SK-N-SH (cell line): Measurements from ENCODE around the gene ST6GALNAC3. TPM values are rescaled to one million over a fixed set of nuclear protein-coding genes. Genes with fewer than 3 reads are reported as not detected.

Source experiments
- CTCF ChIA-PET: fragments of 300-600, 350-600 bp; formaldehyde crosslinking; extraction: SDS; loops from one replicate; lab custom pipeline; 2021; lab: Yijun Ruan, JAX
- POLR2A ChIA-PET: fragments of 350-600 bp; sonication (Branson Sonifier 250); formaldehyde crosslinking; extraction: SDS; loops from one replicate; lab custom pipeline; 2020; ENCODE audit warnings: antibody characterized with exemption, inconsistent platforms; lab: Yijun Ruan, JAX
- DNase-seq: peaks from one replicate; pipeline ENCODE4 v3.0.0; 2012
- H2AFZ ChIP-seq: fragments of 200-600 bp; sonication (generic); 2 replicates; pipeline ENCODE4 v1.8.1; 2016; ENCODE audit warnings: antibody characterized with exemption, mild to moderate bottlenecking, low read depth
- H3F3A ChIP-seq: fragments of 200-600 bp; sonication (generic); replicated peaks from 2 replicates; pipeline ENCODE3; 2016; ENCODE audit warnings: antibody characterized with exemption, mild to moderate bottlenecking; ENCODE audit not compliant: insufficient read depth
- H3K27ac ChIP-seq, 2 experiments: fragments of 200-500 bp in 1 of 2; fragments of 200-600 bp in 1 of 2; sonication (Bioruptor generic) in 1 of 2; sonication (generic), shearing (Covaris generic) in 1 of 2; 2 replicates each; pipeline versions ENCODE4 v1.5.1 to v1.6.1; 2014 to 2016; ENCODE audit warnings: low read depth in 2 of 2, inconsistent platforms in 1 of 2, low read length in 1 of 2, mild to moderate bottlenecking in 1 of 2, mixed read lengths in 1 of 2
- H3K27me3 ChIP-seq: fragments of 200-600 bp; sonication (generic), shearing (Covaris generic); 2 replicates; pipeline ENCODE4 v1.6.1; 2016; ENCODE audit warnings: mixed run types; ENCODE audit not compliant: insufficient read depth
- H3K36me3 ChIP-seq, 2 experiments: fragments of 200-500 bp in 1 of 2; fragments of 200-600 bp in 1 of 2; sonication (Bioruptor generic) in 1 of 2; sonication (generic) in 1 of 2; replicated peaks in 1 of 2; 2 replicates each; pipeline versions ENCODE3 to v1.5.1; 2014 to 2016; ENCODE audit warnings: low read length in 1 of 2, mild to moderate bottlenecking in 1 of 2; ENCODE audit not compliant: insufficient read depth in 2 of 2, control insufficient read depth in 1 of 2
- H3K4me1 ChIP-seq, 2 experiments: fragments of 200-500 bp in 1 of 2; fragments of 200-600 bp in 1 of 2; sonication (Bioruptor generic) in 1 of 2; sonication (generic), shearing (Covaris generic) in 1 of 2; 2 replicates each; pipeline versions ENCODE4 v1.5.1 to v1.6.1; 2014 to 2016; ENCODE audit warnings: low read depth in 1 of 2, low read length in 1 of 2, mixed run types in 1 of 2; ENCODE audit not compliant: insufficient read depth in 2 of 2, control insufficient read depth in 1 of 2
- H3K4me2 ChIP-seq: fragments of 200-600 bp; sonication (generic), shearing (Covaris generic); 2 replicates; pipeline ENCODE4 v1.6.1; 2017; ENCODE audit warnings: mixed run types
- H3K4me3 ChIP-seq, 2 experiments: fragments of 200-500 bp in 1 of 2; fragments of 200-600 bp in 1 of 2; sonication (Bioruptor generic) in 1 of 2; sonication (generic), shearing (Covaris generic) in 1 of 2; 2 replicates each; pipeline versions ENCODE4 v1.5.1 to v1.8.1; 2014 to 2016; ENCODE audit warnings: low read depth in 2 of 2, inconsistent platforms in 1 of 2, low read length in 1 of 2, mild to moderate bottlenecking in 1 of 2, mixed read lengths in 1 of 2, moderate library complexity in 1 of 2
- H3K79me2 ChIP-seq: fragments of 200-600 bp; sonication (generic); 2 replicates; pipeline ENCODE4 v1.8.1; 2017; ENCODE audit warnings: mild to moderate bottlenecking; ENCODE audit not compliant: insufficient read depth
- H3K9ac ChIP-seq: fragments of 200-600 bp; sonication (generic); 2 replicates; pipeline ENCODE4 v1.6.1; 2017; ENCODE audit warnings: mixed run types
- H3K9me2 ChIP-seq: fragments of 200-600 bp; sonication (generic); 2 replicates; pipeline ENCODE4 v1.6.1; 2017; ENCODE audit warnings: mixed run types
- H3K9me3 ChIP-seq: fragments of 200-600 bp; sonication (generic); 2 replicates; pipeline ENCODE4 v1.6.1; 2017; ENCODE audit warnings: mixed run types, mild to moderate bottlenecking, moderate library complexity
- H4K20me1 ChIP-seq: fragments of 200-600 bp; sonication (generic); 2 replicates; pipeline ENCODE4 v1.6.1; 2017; ENCODE audit warnings: mild to moderate bottlenecking, mixed run types; ENCODE audit not compliant: insufficient read depth
- CHD2 ChIP-seq: fragments of 150-350 bp; IDR thresholded peaks from 2 replicates; pipeline ENCODE4 v1.6.1; 2018; ENCODE audit warnings: low read length; ENCODE audit not compliant: partially characterized antibody
- CTCF ChIP-seq: fragments of 200-600 bp; sonication (generic); IDR thresholded peaks from 2 replicates; pipeline ENCODE4 v1.6.1; 2017; ENCODE audit warnings: antibody characterized with exemption, mild to moderate bottlenecking, moderate library complexity
- EP300 ChIP-seq, 2 experiments: IDR thresholded peaks; 2 replicates each; pipeline versions ENCODE4 v1.4.0 to v1.6.1; 2012; ENCODE audit warnings: borderline replicate concordance in 1 of 2, low read depth in 1 of 2, low read length in 1 of 2
- EZH2phosphoT487 ChIP-seq: fragments of 200-600 bp; sonication (generic); IDR thresholded peaks from 2 replicates; pipeline ENCODE4 v1.6.1; 2017; ENCODE audit warnings: low read depth, mixed run types, mild to moderate bottlenecking, antibody characterized with exemption, moderate library complexity, borderline replicate concordance
- FOSL2 ChIP-seq: IDR thresholded peaks from 2 replicates; pipeline ENCODE4 v1.4.0; 2012; ENCODE audit warnings: low read depth, mild to moderate bottlenecking, moderate library complexity, borderline replicate concordance
- JUND ChIP-seq: IDR thresholded peaks from 2 replicates; pipeline ENCODE4 v1.4.0; 2012
- MAX ChIP-seq: IDR thresholded peaks from 2 replicates; pipeline ENCODE4 v1.4.0; 2012; ENCODE audit warnings: low read depth
- MEF2A ChIP-seq: IDR thresholded peaks from 2 replicates; pipeline ENCODE4 v1.4.0; 2012; ENCODE audit warnings: low read depth, borderline replicate concordance
- MXI1 ChIP-seq: IDR thresholded peaks from 2 replicates; pipeline ENCODE4 v1.6.1; 2012; ENCODE audit warnings: mild to moderate bottlenecking, low read depth, low read length, improper control_type of control experiment
- NFIC ChIP-seq: IDR thresholded peaks from 2 replicates; pipeline ENCODE4 v1.4.0; 2012; ENCODE audit warnings: borderline replicate concordance
- NRF1 ChIP-seq: IDR thresholded peaks from 2 replicates; pipeline ENCODE4 v1.6.1; 2012; ENCODE audit warnings: low read depth, mild to moderate bottlenecking, low read length
- PBX3 ChIP-seq: IDR thresholded peaks from 2 replicates; pipeline ENCODE4; 2012
- POLR2AphosphoS5 ChIP-seq: IDR thresholded peaks from 2 replicates; pipeline ENCODE4 v1.6.1; 2012; ENCODE audit warnings: low read depth, low read length
- RAD21 ChIP-seq: IDR thresholded peaks from 2 replicates; pipeline ENCODE4 v1.6.1; 2012; ENCODE audit warnings: mild to moderate bottlenecking, low read length
- TAF1 ChIP-seq: IDR thresholded peaks from 2 replicates; pipeline ENCODE4 v1.6.1; 2012; ENCODE audit warnings: low read depth, mild to moderate bottlenecking, low read length, moderate library complexity, borderline replicate concordance
- TCF12 ChIP-seq: IDR thresholded peaks from 2 replicates; pipeline ENCODE4 v1.4.0; 2012
- TEAD4 ChIP-seq: IDR thresholded peaks from 2 replicates; pipeline ENCODE4 v1.4.0; 2012; ENCODE audit warnings: mild to moderate bottlenecking, borderline replicate concordance; ENCODE audit not compliant: insufficient read depth
- USF1 ChIP-seq: IDR thresholded peaks from 2 replicates; pipeline ENCODE4 v1.4.0; 2012; ENCODE audit warnings: low read depth, borderline replicate concordance
- USF2 ChIP-seq: fragments of 150-350 bp; IDR thresholded peaks from 2 replicates; pipeline ENCODE4 v1.6.1; 2017; ENCODE audit warnings: antibody characterized with exemption, low read length, low read depth, borderline replicate concordance
- WGBS: methylation state at CpG from one replicate; pipeline ENCODE4 v1.1.6; 2017; ENCODE audit warnings: low lambda C conversion rate; 5-methylcytosine and 5-hydroxymethylcytosine counted together
- polyA plus RNA-seq, 3 experiments: library from polyadenylated mRNA; depleted of rRNA; stranded (reverse); fragments of >200 nt; gene quantifications; 2 replicates each; pipeline ENCODE4 v1.2.3, GENCODE V29; 2012

The ST6GALNAC3 gene
- polyA plus RNA-seq, 1 of the 3 experiments (the other 2 are of a cell fraction) = 8.1 TPM

GRCh38 chr1:76065270-76065669, 9.3 kb upstream of the ST6GALNAC3 start:
- Histone ChIP-seq H3K27me3 (no peaks in the 10 kb centered on the region), H3K4me1 (peaks cover 5 to 19% of the 10 kb centered on the region in 2 experiments), H3K4me3 (no peak overlapping the region), H2AFZ (no peak overlapping the region), H3K4me2 (no peak overlapping the region), H3K9ac (no peak overlapping the region), H3K9me2 (no peaks in the 10 kb centered on the region), H3K27ac (no peak overlapping the region; a peak in 1 of 4 replicates), H4K20me1 (no peaks in the 10 kb centered on the region), H3F3A (peaks cover 36% of the 10 kb centered on the region), H3K9me3 (no peaks in the 10 kb centered on the region), H3K36me3 (no peaks in the 10 kb centered on the region), H3K79me2 (no peaks in the 10 kb centered on the region)
- POLR2A ChIA-PET = interaction anchor here (1.9 kb wide), 1 partner anchor 9 kb away, joined by 6 read pairs; the partner anchor contains the start of gene ST6GALNAC3
- TF ChIP-seq TCF12 (no peak), MXI1 (no peak), EP300 (IDR thresholded peaks at IDR 0.05; ENCODE audit: borderline replicate concordance in 1 of 2, low read depth in 1 of 2, low read length in 1 of 2) (no peak), RAD21 (no peak), NRF1 (no peak), USF1 (no peak), TAF1 (no peak), EZH2phosphoT487 (no peak), CHD2 (no peak), MAX (no peak)
- DNase-seq = no peak
- CTCF ChIA-PET = interaction anchor here (1.1 kb wide), 1 partner anchor 30 kb away, joined by 3 read pairs; no protein-coding TSS in a partner anchor
- WGBS = 86% methylated on average over 3 of the region's 3 CpGs

GRCh38 chr1:76066394-76066793, 8.2 kb upstream of the ST6GALNAC3 start:
- H4K20me1 ChIP-seq = no peaks in the 10 kb centered on the region
- peak overlapping the region in 1 of 2 experiments; percentile 59; a peak in 3 of 4 replicates for H3K27ac ChIP-seq
- peaks cover 5 to 19% of the 10 kb centered on the region in 2 experiments for H3K4me1 ChIP-seq
- CTCF ChIA-PET = interaction anchor here (0.8 kb wide), 1 partner anchor 13 kb away, joined by 3 read pairs; no protein-coding TSS in a partner anchor
- H2AFZ ChIP-seq = no peak overlapping the region
- peaks cover 46% of the 10 kb centered on the region for H3F3A ChIP-seq
- no peaks in the 10 kb centered on the region for H3K9me2 ChIP-seq
- no peak overlapping the region; the same call in 1 of the 2 replicates for H3K9ac ChIP-seq
- POLR2A ChIA-PET = interaction anchor here (1.9 kb wide), 1 partner anchor 8 kb away, joined by 6 read pairs; the partner anchor contains the start of gene ST6GALNAC3
- no peaks in the 10 kb centered on the region for H3K79me2 ChIP-seq
- no peaks in the 10 kb centered on the region for H3K27me3 ChIP-seq
- no peaks in the 10 kb centered on the region for H3K36me3 ChIP-seq
- H3K4me3 ChIP-seq = no peak overlapping the region
- DNase-seq = no peak
- H3K9me3 ChIP-seq = no peaks in the 10 kb centered on the region
- no peak overlapping the region for H3K4me2 ChIP-seq
- TF ChIP-seq EP300 (IDR thresholded peaks at IDR 0.05; ENCODE audit: borderline replicate concordance in 1 of 2, low read depth in 1 of 2, low read length in 1 of 2) (0 out of 4 replicates have a peak, but pooled peaks of 1 of the 2 experiments have one; percentile 37), CTCF (no peak), USF2 (no peak), POLR2AphosphoS5 (no peak), PBX3 (peak; percentile 57; the same call in 1 of the 2 replicates), NFIC (0 out of 2 replicates have a peak, but pooled peaks have one; percentile 5), USF1 (no peak), CHD2 (no peak), JUND (peak; percentile 56), MEF2A (no peak), TCF12 (peak; percentile 83), EZH2phosphoT487 (no peak), TEAD4 (peak; percentile 39; the same call in 1 of the 2 replicates), FOSL2 (peak; percentile 60; the same call in 1 of the 2 replicates)
